ENCODE data around the gene GPR150.

Gene GPR150

DNA sequence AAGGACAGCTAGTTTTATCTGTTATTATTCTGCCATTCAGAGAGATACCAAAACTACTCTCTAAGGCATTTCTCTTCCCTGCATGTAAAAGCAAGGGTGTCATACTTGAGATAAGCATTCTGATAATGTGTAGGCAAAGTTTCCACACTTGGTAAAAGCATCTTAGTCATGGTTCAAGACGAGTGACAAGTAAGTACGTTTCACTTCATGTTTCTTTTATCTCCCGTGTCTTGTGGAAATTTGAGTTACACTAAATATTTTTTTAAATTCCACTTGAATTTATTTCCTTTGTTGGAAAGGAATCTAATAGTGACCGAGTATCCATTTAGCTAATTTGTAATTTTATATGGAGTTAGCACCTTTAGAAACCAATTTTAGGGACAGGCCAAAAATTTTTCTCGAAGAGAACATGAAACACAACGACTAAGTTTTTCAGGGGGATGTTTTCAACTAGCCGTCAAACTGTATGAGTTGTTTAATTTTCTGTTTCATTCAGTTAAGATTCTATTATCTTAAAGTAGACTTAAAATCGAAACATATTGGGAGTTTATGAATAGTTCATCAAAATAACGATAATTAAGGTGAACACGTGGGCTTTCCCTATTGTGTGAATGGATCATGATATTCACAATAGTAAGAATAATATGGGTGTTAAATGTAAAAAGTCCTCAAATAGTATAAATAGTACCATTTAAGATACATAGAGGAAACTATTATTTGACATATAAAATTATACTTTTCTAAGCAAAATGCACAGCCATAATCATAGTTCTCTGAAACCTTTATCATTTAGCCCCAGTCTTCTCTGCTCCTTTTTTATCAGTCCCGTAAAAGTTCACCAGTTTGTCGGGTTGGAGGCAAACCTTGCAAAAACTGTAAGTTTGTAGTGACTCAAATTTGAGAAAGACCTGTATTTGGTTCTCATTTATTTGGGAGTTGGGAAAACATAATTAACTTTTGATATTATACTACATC, 28.3 kb downstream of the GPR150 start:
- in situ Hi-C loops (cut with MboI; ENCODE audit: low sequenced_read_pairs), result no loop called here

DNA sequence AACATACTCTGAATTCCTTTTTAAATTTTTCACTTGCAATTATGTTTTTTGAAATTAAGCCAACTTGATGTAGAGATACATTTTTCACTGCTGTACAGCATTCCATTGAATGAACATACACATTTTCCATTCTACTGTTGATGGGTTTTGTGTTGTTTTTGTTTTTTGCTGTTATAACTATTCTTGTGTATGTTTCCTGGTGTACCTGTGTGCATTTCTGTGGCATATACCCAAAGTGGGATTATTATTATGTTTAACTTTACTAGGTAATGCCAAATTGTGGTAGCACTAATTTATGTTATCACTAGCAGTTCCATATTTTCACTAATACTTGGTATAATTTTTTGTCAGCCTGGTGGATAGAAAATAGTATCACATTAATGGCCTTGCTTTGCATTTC, 29.4 kb downstream of the GPR150 start:
- in situ Hi-C loops (cut with MboI; ENCODE audit: low sequenced_read_pairs), result no loop called here

DNA sequence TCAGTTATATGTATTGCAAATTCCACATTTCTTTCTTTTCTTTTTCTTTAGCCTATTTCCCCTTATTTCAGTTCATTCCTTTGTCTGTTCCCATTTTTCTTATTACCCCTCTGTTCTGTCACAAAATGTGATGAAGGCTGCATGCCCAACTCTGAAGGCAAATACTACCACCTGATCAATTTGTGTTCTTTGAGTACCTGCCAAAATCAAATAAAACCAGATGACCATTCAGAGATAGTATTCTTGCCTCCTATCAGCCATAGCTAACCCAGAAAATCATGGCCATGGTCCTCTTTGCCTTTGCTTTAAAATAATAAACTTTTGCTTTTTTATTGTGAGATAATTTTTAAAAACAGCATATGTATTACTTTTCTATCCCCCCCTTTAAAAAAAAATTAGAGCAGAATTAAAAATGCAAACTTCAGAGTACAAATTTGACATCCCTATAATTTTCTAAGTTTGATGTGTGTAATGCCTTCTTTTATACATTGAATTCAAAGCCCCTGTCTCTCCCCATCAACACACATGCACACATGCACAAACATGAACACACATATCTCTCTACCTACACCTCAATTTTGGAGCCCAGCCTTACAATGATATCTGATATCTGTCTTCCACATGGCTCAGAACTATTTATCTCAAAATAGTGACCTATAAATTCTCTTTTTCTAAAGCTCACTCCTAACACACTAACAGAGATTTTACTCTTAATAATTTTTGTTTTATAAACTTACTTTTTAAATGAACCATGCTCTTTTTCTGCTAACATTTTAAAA, 30.1 kb downstream of the GPR150 start:
- in situ Hi-C loops (cut with MboI; ENCODE audit: low sequenced_read_pairs), result no loop called here

DNA sequence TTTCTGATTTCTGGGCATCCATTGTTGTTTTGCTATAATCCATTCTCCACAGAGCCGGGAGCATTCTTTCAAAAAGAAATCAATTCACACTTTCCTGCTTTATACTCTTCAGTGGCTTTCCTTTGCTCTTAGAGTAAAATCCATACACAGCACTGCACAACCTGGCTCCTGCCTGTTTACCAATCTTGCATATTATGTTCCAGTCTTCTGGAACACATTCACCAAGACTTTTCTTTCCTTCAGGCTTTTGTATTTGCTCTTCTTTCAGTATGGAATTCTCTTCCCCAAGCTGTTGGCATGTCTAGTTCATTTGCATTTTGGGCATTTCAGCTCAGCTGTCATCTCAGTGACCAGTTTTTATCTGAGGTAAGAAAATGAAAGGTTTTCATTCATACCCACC, 33.0 kb downstream of the GPR150 start:
- in situ Hi-C loops (cut with MboI; ENCODE audit: low sequenced_read_pairs), result no loop called here

DNA sequence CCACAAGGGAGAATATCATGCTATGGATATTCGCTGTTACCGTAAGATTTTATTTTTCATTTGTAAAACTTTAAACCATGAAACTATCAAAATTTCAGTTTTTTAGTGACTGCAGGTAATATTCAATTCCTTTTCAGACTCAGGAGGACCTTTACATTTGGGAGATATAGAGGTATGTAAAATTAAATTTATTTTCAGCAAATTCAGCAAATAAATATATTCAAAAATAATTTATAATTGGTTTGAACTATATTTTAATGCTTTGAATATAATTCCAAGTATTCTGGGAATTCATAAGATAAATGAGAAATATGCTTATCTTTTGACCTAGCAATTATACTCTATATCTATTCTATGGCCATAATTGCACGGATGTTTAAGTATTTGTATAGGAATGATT, 34.3 kb downstream of the GPR150 start:
- in situ Hi-C loops (cut with MboI; ENCODE audit: low sequenced_read_pairs), result no loop called here

DNA sequence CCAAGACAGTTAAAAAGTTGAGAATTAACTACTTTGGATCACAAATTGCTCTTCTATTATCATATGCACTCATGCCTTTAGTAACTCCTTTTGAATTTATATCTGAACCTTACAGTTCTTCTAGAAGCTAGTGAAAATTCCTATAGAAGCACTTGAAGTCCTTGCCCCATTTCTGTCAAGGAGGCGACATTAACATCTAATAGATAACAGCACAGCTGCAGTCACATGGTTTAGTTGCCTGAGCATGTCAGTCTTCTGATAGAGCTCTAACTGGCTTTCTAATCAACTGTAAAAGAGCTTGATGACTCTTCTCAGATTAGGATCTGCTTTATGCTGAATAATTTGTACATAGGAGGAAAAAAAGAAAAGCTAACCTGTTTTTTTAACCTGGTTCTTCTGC, 35.7 kb downstream of the GPR150 start:
- in situ Hi-C loops (cut with MboI; ENCODE audit: low sequenced_read_pairs), result no loop called here

DNA sequence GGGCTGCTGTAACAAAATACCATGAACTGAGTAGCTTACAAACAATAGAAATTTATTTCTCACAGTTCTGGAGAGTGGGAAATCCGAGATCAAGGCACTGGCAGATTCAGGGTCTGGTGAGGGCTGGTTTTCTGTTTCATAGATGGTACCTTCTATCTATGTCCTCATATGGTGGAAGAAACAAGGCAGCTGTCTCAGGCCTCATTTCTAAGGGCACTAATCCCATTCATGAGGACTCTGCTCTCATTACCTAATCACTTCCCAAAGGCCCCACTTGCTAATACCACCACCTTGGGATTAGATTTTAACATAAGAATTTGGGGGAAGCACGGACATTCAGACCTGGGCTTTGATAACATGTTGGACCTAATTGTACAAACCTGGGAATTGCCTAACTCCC, 40.2 kb downstream of the GPR150 start:
- in situ Hi-C loops (cut with MboI; ENCODE audit: low sequenced_read_pairs), result no loop called here

DNA sequence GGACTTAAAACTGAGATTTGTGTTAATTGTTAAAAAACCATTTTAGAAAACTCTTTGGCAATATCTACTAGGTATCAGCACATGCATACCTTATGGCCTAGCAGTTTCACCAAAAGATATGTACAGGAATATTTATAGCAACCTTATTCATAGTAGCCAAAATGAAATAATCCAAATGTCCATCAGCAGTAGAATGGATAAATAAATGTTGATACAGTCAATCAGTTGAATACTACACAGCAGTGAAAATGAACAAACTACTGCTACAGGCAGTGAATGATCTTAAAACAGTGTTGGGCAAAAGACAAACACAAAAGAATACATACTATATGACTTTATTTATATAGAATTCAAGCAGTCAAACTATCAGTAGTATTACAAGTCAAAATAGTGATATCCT, 43.1 kb downstream of the GPR150 start:
- in situ Hi-C loops (cut with MboI; ENCODE audit: low sequenced_read_pairs), result no loop called here

DNA sequence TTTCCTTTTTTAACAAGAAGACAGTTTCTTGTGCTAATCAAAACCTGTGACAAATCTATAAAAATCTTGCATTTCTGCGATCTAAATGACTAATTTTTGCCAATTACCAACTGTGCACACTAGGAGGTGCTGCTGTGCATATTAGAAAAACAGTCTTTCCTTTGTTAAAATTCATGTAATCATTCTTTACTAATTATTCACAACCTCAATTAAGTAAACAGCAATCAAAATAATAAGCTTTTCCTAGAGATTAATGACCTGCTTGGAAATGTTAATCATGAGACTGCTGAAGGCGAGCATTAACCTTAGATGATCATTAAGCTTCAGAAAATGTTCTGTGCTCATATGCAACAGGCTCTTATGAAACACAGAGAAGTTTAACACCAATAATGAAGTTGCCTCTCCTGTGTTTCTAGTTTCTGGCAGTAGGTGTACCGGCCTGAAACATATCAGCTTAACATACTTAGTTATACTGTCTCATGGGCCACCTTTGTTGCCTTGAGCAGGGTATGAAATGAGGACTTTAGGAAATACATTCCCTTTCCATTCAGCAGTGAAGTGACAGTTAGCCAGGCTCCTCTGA, 44.4 kb downstream of the GPR150 start:
- in situ Hi-C loops (cut with MboI; ENCODE audit: low sequenced_read_pairs), result no loop called here

DNA sequence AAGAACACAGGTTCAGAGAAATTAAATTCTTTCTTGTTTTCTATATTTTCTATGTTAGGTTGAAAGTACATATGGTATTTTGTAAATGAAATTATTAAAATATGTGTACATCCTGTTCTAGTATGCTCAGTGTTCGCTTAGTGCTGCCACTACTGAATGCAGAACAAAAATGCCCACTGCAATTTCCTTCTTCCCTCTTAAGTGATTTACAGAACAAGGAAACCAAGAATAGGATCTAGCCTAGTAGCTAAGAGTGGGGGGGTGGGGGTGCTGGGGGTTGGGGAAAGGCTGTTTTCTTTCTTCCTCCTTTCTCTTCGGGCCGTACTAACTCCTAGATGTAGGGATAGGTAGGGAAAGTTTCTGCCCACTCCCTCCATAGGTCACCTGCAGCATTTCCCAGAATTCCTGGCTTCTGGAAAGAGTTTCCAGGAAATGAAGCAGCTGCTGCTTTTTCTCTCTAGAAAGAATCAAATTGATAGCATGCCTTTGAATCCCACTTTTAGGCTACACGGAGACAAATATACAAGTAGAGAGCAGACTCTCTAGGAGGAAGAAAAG, 47.3 kb downstream of the GPR150 start:
- in situ Hi-C loops (cut with MboI; ENCODE audit: low sequenced_read_pairs), result no loop called here

DNA sequence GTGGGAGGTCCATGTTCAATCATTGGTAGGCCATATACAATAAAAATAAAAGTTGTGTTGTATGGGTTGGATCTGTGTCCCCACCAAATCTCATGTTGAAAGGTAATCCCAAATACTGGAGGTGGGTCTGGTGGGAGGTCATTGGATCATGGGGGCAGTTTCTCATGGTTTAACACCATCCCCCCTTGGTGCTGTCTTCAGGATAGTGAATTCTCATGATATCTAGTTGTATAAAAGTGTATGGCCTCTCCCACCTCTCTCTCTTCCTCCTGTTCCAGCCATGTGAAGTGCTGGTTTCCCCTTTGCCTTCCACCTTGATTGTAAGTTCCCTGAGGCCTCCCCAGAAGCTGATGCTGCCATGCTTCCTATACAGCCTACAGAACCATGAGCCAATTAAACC, 47.8 kb downstream of the GPR150 start:
- in situ Hi-C loops (cut with MboI; ENCODE audit: low sequenced_read_pairs), result no loop called here

DNA sequence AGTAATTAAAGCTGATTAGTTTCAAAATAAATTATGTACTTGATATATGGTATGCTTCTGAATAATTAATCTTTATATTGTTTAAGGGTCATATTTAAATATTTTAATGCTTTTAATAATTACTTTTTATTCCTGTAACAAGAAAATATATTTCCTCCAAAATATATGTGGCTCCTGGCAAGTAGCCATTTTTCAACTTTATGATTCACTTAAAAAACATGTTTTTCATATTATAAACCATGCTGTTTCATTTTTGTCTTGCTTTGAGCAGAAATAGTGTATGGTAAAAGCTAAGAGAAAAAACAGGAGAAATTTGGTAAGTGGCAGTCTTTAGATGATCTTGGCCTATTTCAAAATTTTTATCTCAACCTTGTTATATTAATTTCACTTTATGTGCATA, 48.3 kb downstream of the GPR150 start:
- in situ Hi-C loops (cut with MboI; ENCODE audit: low sequenced_read_pairs), result no loop called here

DNA sequence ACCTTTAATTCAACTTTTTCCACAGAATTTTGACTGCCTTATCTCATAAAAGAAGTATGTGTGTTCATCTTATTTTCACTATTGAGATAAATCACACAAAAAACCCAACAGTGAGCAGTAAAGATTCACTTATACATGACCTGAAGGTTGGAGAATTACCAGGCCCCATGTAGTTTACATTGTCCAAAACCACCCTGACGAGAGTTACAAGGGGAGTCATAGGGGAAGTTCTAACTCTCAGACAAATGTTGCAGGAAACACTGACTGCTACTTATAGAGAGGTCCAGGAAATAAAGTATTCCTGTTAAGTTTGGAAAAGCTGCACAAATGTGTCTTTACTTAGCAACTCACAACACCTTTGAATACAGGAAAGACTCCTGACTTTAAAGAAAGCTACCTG, 48.8 kb downstream of the GPR150 start:
- in situ Hi-C loops (cut with MboI; ENCODE audit: low sequenced_read_pairs), result no loop called here

DNA sequence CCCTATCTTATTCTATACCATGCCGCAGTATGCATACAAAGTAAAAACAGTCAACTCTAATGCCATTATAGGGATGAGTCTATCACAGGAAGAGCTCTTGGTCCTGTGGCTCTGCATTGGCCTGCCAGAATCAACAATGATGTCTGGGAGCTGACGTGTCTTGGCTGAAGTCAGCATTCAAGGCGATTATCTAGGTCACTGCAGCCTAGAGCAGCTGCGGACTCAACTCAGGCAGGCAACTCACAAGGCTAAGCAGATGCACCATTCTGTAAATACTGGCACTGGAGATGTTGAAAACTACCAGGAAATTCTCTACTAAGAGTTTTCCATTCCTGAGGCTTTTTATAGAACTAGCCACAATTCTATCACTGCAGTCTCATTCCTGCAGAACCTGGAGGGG, 49.7 kb downstream of the GPR150 start:
- in situ Hi-C loops (cut with MboI; ENCODE audit: low sequenced_read_pairs), result no loop called here

DNA sequence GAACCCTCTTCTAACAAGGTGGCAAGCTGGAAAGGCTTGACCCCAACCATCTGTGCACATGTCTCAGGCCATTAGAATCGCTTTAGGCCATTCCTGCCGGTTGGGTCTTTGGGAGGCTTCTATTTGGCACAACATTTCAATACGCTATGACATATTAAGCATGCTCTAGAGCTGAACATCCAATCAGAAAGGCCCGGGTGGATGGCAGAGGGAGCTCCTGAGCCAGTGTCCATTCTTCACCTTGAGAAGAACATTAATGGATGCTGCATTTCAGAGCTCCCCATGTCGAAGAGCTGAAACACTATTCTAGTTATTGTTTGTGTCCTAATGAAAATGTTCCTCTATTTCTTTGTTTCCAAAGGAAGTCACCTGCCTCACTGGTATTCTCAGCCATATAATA, 50.1 kb downstream of the GPR150 start:
- in situ Hi-C loops (cut with MboI; ENCODE audit: low sequenced_read_pairs), result no loop called here

DNA sequence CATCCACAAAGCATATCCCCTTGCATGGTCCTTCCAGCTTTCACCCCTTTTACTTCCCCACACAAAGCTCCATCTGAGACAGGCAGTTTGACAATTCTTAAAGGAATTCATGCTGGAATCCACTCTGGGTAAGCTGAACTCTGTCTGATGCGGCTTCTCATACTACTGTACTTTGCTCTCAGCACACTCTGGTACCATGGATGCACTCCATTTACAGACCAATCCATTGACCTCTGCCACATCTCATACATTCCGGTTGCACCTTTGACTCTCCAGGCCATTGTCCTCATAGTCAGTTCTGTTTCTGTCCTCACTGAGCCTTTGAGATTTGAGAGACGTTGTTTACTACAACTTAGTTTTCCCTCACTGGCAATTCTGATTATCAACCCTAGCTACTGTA, 50.7 kb downstream of the GPR150 start:
- in situ Hi-C loops (cut with MboI; ENCODE audit: low sequenced_read_pairs), result no loop called here
